H1 (cell line): Measurements from ENCODE around the gene KIAA0040. TPM values are rescaled to one million over a fixed set of nuclear protein-coding genes. Genes with fewer than 3 reads are reported as not detected.

ENCODE experiments used
- ATF2 ChIP-seq: IDR thresholded peaks from 2 replicates; pipeline ENCODE4 v1.6.1; 2012; ENCODE audit warnings: low read length, inconsistent platforms
- BRCA1 ChIP-seq: IDR thresholded peaks from 2 replicates; pipeline ENCODE4 v1.6.1; 2012; ENCODE audit warnings: low read depth, low read length, improper control_type of control experiment
- CBX5 ChIP-seq: fragments of 300-800, 300-1000 bp; sonication (generic); IDR thresholded peaks from 2 replicates; pipeline ENCODE4 v1.7.1; 2016; ENCODE audit warnings: antibody characterized with exemption, low read length, low read depth
- CHD2 ChIP-seq: IDR thresholded peaks from 2 replicates; pipeline ENCODE4 v1.6.1; 2012; ENCODE audit warnings: low read length, improper control_type of control experiment
- CREB1 ChIP-seq: IDR thresholded peaks from 2 replicates; pipeline ENCODE4 v1.6.1; 2012; ENCODE audit warnings: inconsistent platforms
- CTCF ChIP-seq, 3 experiments: IDR thresholded peaks; 1 replicate in 2 of 3; 2 replicates in 1 of 3; pipeline versions ENCODE4 v1.5.1 to v1.6.1; 2011; ENCODE audit warnings: low read length in 3 of 3, mild to moderate bottlenecking in 3 of 3, inconsistent platforms in 2 of 3, low read depth in 1 of 3, moderate library complexity in 1 of 3; ENCODE audit not compliant: insufficient read depth in 1 of 3; ENCODE audit errors: control extremely low read depth in 1 of 3
- EP300 ChIP-seq, 2 experiments: IDR thresholded peaks; 1 replicate in 1 of 2; 2 replicates in 1 of 2; pipeline ENCODE4 v1.6.1; 2011 to 2012; ENCODE audit warnings: low read depth in 2 of 2, low read length in 2 of 2, mild to moderate bottlenecking in 2 of 2, borderline replicate concordance in 1 of 2, inconsistent platforms in 1 of 2, moderate library complexity in 1 of 2
- FOSL1 ChIP-seq: IDR thresholded peaks from 2 replicates; pipeline ENCODE4 v1.6.1; 2011; ENCODE audit warnings: mild to moderate bottlenecking, low read depth, low read length, moderate library complexity; ENCODE audit not compliant: insufficient read depth
- HDAC6 ChIP-seq: IDR thresholded peaks from one replicate; pipeline ENCODE4 v1.7.1; 2012; ENCODE audit warnings: low read depth, mild to moderate bottlenecking, inconsistent platforms, low read length, moderate library complexity
- JUN ChIP-seq: IDR thresholded peaks from 2 replicates; pipeline ENCODE4 v1.6.1; 2011; ENCODE audit warnings: low read depth, mild to moderate bottlenecking, improper control_type of control experiment, low read length
- JUND ChIP-seq: IDR thresholded peaks from 2 replicates; pipeline ENCODE4 v1.6.1; 2011; ENCODE audit warnings: mild to moderate bottlenecking, improper control_type of control experiment, low read length
- KDM4A ChIP-seq: IDR thresholded peaks from one replicate; pipeline ENCODE4 v1.7.1; 2012; ENCODE audit warnings: low read depth, mild to moderate bottlenecking, moderate library complexity, low read length, inconsistent platforms; ENCODE audit not compliant: severe bottlenecking
- MAFK ChIP-seq: IDR thresholded peaks from 2 replicates; pipeline ENCODE4 v1.6.1; 2012; ENCODE audit warnings: low read depth, mild to moderate bottlenecking, improper control_type of control experiment, low read length
- MAX ChIP-seq: IDR thresholded peaks from 2 replicates; pipeline ENCODE4 v1.6.1; 2012; ENCODE audit warnings: inconsistent platforms
- NRF1 ChIP-seq: IDR thresholded peaks from 2 replicates; pipeline ENCODE4 v1.6.1; 2011; ENCODE audit warnings: mild to moderate bottlenecking, low read depth, low read length, improper control_type of control experiment
- PHF8 ChIP-seq: fragments of 200-600 bp; sonication (generic); conservative IDR thresholded peaks from 2 replicates; pipeline ENCODE4 v1.7.1; 2012; ENCODE audit warnings: low read depth, mild to moderate bottlenecking, inconsistent platforms, low read length, moderate library complexity
- SAP30 ChIP-seq: fragments of 300-600 bp; sonication (generic); IDR thresholded peaks from 2 replicates; pipeline ENCODE4 v1.7.1; 2012; ENCODE audit warnings: low read length, moderate library complexity, mild to moderate bottlenecking, inconsistent platforms; ENCODE audit not compliant: insufficient read depth, insufficient replicate concordance
- SRF ChIP-seq: IDR thresholded peaks from 2 replicates; pipeline ENCODE4 v1.6.1; 2011; ENCODE audit warnings: mild to moderate bottlenecking, low read depth, low read length, moderate library complexity
- TAF1 ChIP-seq: IDR thresholded peaks from 2 replicates; pipeline ENCODE4 v1.6.1; 2011; ENCODE audit warnings: mild to moderate bottlenecking, low read depth, low read length
- YY1 ChIP-seq: IDR thresholded peaks from 2 replicates; pipeline ENCODE4 v1.6.1; 2011; ENCODE audit warnings: low read depth, mild to moderate bottlenecking, low read length
- polyA plus RNA-seq, 7 experiments: library from polyadenylated mRNA; depleted of rRNA in 3 of 7; stranded (reverse) in 5 of 7; unstranded in 2 of 7; fragments of >200 nt in 5 of 7; fragments of 200-250 nt in 2 of 7; gene quantifications; 1 replicate in 5 of 7; 2 replicates in 1 of 7; 4 replicates in 1 of 7; pipeline versions ENCODE4 v1.2.1 to v1.2.3, GENCODE V29; 2011 to 2013; ENCODE audit warnings: missing spikeins in 2 of 7, mixed read lengths in 2 of 7
- total RNA-seq: library from RNA; stranded (reverse); fragmentation: NEBNext Ultra II Directional; extraction: Animal tissue kit (Norgen Biotek cat#: 25700); gene quantifications from 2 replicates; pipeline ENCODE4 v1.2.1, GENCODE V29; 2021

Gene KIAA0040
- total and polyA plus RNA-seq, 2 of the 8 experiments (the other 6 are each of a cell fraction or from before 2014, with no cell fraction given) = 11.0 to 14.1 TPM

GRCh38 chr1:175129997-175130648, 62.5 kb downstream of the KIAA0040 start (continued):
- TF ChIP-seq EP300 (IDR thresholded peaks at IDR 0.05; ENCODE audit: borderline replicate concordance in 1 of 2, low read depth in 2 of 2, low read length in 2 of 2) (peak in 1 of 2 experiments; percentile 40; a peak in 1 of 3 replicates), CREB1 (peak; percentile 52; the same call in 1 of the 2 replicates), YY1 (no peak), JUN (peak; percentile 76), BRCA1 (no peak), JUND (peak; percentile 70), NRF1 (no peak), HDAC6 (no peak), CBX5 (no peak), SAP30 (no peak), MAX (peak; percentile 89), TAF1 (0 out of 2 replicates have a peak, but pooled peaks have one; percentile 16), SRF (no peak), PHF8 (no peak), FOSL1 (no peak), MAFK (no peak), CHD2 (no peak), CTCF (IDR thresholded peaks at IDR 0.05; ENCODE audit: control extremely low read depth in 1 of 3, insufficient read depth in 1 of 3, low read depth in 1 of 3, low read length in 3 of 3) (peak in 1 of 3 experiments; percentile 7; a peak in 1 of 4 replicates), ATF2 (peak; percentile 95), KDM4A (no peak)
